Dedifferentiated amniotic fluid mesenchymal stem cell (primary cell): Measurements from ENCODE around the gene CCDC74A.
"Not testable (repeated sequence)": the region's sequence is repeated elsewhere in the genome, so short reads cannot be mapped to it uniquely, and the experiment has no call there.

Experiments
- DNase-seq: peaks from one replicate; pipeline ENCODE4 v3.0.0-alpha.2; 2016; ENCODE audit errors: extremely low spot score

CCDC74A gene

DNA sequence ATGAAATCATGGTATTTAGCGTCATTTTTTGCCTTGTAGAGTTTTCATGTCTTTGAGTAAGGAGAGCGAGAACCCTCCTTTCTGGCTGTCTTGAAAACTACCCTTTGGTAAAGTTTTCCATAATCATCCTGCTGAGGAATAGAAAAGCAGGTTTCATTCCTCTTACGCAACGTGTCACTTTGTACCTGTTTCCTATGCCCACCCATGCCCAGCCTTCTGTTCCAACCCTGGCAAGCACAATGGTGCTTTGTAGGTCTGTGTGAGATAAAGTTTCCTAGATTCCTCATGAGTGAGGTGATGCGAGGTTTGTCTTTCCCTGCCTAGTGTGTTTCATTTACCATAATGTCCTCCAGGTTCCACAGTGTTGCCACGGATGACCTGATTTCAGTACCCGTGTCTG lies 29.3 kb downstream of the CCDC74A start:
- DNase-seq, result no peak

DNA sequence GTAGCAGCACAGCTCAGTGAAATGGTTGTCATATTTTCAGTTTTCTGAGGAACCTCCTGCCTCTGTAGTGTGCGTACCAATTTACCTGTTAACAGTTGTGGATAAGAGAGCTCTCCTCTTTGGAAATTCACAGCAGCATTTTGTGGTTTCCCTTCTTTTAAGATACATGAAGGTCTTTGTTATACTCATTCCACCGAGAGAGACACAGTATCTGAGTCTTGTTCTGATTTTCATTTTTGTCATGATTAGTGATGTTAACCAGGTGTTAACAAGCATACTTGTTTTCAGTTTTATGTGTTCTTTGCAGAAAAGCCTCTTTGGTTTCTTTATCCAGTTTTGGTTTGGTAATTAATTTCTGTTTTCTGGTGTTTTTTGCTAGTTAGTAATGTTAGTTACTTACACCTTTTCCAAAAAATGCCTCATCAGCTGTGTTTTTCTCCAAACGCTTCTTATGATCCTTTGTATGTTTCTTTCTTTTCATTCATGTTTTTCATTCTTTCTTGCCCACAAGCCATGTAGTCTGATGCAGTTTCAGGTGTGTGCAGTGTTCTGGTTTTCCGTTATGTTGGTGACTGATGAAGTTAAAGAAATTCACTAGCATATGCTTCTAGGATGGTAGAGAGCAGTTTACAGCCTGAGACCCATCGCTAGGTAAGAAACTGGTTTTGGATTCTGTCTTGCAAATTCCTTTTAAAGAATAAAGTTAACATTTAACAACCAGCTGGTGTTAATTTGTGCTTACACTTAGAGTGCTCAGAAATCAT lies 30.1 kb downstream of the CCDC74A start:
- no peak for DNase-seq

DNA sequence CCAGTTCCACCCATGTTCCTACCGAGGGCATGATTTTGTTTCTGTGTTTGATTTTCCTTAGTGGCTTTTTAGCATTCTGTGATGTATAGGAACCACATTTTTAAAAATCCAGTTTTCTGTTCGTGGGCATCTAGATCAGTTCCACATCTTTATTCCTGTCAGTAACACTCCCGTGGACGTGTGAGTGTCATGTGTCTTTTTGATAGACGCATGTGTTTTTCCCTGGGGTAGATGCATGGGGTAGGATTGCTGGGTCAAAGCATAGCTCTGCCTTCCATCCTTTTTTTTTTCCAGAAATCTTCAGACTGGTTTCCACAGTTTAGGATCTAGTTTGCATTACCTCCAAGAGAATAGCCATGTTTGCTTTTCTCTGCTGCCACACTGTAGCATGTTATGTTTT lies 38.7 kb downstream of the CCDC74A start:
- no peak for DNase-seq

DNA sequence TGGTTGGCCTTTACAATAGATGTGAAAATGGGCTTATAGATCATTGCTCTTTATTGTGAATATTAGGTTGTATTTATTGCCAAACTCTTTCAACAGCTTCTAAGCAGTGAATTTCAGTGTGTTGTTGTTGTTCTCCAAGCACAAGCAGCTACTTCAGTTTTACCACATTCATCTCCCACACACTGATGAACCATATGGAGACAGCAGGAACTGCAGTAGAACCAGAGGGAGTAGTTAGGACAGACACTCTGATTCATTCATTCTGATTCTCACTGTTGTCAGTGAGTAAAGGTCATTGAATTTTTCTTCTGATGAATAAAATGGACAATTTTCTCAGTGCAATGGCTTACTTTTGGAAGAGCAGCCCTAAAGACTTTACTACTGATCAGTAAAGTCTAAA lies 40.2 kb downstream of the CCDC74A start:
- DNase-seq, result no peak

DNA sequence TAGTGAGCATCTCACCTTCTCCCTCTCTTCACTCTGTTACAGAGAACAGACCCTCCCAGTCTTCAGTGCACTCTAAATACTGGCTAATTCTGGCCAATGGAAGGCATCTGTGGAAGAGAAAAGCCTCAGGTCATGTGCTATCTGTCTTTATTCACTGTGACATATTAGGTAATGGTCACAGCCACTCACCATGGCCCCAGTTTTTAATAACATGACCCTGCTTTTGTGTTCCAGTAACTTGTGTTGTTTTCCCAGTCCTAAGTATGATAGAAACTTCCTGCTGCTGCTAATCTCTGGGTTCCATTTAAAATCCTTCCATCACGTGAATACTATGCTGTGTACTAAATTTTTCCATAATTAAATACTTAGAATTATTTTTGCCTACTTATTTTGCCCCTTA lies 40.7 kb downstream of the CCDC74A start:
- not testable (repeated sequence) for DNase-seq

DNA sequence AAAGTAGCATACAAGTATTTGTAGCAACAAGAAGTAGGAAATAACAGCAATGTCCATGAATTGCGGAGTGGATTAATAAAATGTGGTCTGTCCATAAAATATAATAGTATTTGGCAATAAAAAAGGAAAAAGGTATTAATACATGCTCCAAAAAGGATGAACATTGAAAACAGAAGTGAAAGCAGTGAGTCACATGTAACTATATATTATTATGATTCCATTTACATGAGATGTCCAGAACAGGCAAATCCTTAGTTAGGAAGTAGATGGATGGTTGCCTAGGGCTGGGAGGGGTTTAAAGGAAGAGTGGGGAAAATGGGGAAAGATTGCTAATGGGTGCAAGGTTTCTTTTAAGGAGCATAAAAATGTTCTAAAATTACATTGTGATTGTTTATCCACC lies 44.5 kb downstream of the CCDC74A start:
- DNase-seq, result no peak

DNA sequence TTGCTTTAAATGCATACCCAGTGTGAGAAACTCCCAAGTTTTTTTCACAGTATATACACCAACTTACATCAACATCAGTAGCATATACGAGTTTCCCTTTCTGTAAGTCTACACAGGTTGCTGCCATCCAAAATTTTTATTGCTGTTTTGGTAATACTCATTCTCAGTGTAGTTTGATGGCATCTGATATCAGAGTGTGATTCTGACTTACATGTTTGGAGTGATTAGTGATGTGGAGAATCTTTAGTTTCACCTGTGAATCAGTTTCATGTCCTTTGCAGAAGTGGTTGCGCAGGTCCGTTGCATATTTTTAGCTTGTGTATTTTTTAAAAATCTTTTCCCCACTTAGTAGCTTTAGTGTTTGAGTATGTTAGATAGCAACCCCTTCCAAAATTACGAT lies 50.1 kb downstream of the CCDC74A start:
- DNase-seq, result no peak

DNA sequence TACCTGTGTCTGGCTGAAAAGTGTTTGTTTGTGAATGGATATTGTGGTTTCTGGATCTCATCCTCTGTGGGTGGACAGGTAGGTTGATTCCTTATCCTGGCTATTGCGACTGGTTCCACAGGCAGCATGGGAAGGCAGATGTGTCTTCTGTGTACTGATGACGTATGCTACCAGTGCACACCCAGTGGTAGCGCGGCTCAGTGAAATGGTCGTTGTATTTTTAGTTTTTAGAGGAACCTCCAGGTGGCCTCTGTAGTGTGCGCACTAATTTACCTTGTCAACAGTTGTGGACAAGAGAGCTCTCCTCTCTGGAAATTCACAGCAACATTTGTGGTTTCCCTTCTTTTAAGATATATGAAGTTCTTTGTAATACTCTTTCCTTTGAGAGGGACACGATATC lies 52.5 kb downstream of the CCDC74A start:
- no peak for DNase-seq
